Neuronal stem cell (in vitro differentiated cells): Measurements from ENCODE around the gene CADPS.

Source experiments
- DNase-seq: peaks from one replicate; pipeline ENCODE4 v3.0.0-alpha.2; 2013; ENCODE audit warnings: low spot score
- H2AFZ ChIP-seq: one replicate; pipeline ENCODE4 v1.6.1; 2013; ENCODE audit warnings: mild to moderate bottlenecking, low read length, inconsistent platforms
- H2AK5ac ChIP-seq: 2 replicates; pipeline ENCODE4 v1.6.1; 2013; ENCODE audit warnings: low read depth, mild to moderate bottlenecking, inconsistent platforms, low read length, moderate library complexity, mixed read lengths
- H2BK120ac ChIP-seq: 2 replicates; pipeline ENCODE4 v1.6.1; 2013; ENCODE audit warnings: low read depth, mild to moderate bottlenecking, inconsistent platforms, low read length, moderate library complexity, mixed read lengths
- H2BK12ac ChIP-seq: one replicate; pipeline ENCODE4 v1.6.1; 2013; ENCODE audit warnings: low read length, inconsistent platforms
- H2BK15ac ChIP-seq: 2 replicates; pipeline ENCODE4 v1.6.1; 2013; ENCODE audit warnings: mild to moderate bottlenecking, low read length, inconsistent platforms, mixed read lengths
- H2BK5ac ChIP-seq: one replicate; pipeline ENCODE4 v1.6.1; 2013; ENCODE audit warnings: inconsistent platforms, mild to moderate bottlenecking, low read length, moderate library complexity
- H3K14ac ChIP-seq: one replicate; pipeline ENCODE4 v1.6.1; 2013; ENCODE audit warnings: low read length, inconsistent platforms
- H3K18ac ChIP-seq: 2 replicates; pipeline ENCODE4 v1.6.1; 2013; ENCODE audit warnings: low read length, inconsistent platforms
- H3K23ac ChIP-seq: 2 replicates; pipeline ENCODE4 v1.6.1; 2013; ENCODE audit warnings: low read depth, mild to moderate bottlenecking, mixed read lengths, low read length, inconsistent platforms; ENCODE audit not compliant: poor library complexity
- H3K27ac ChIP-seq: replicated peaks from 3 replicates; pipeline ENCODE4 v1.5.1; 2013; ENCODE audit warnings: low read length, inconsistent platforms
- H3K27me3 ChIP-seq, 3 experiments: 2 replicates each; pipeline ENCODE4 v1.6.1; 2013; ENCODE audit warnings: low read length in 3 of 3, mild to moderate bottlenecking in 2 of 3, inconsistent platforms in 1 of 3, low read depth in 1 of 3, mixed read lengths in 1 of 3, moderate library complexity in 1 of 3; ENCODE audit not compliant: control insufficient read depth in 3 of 3, insufficient read depth in 3 of 3
- H3K36me3 ChIP-seq, 2 donors: replicated peaks in 1 of 2; 2 replicates each; pipeline ENCODE4 v1.6.1; 2013; ENCODE audit warnings: low read length in 2 of 2; ENCODE audit not compliant: control insufficient read depth in 2 of 2, insufficient read depth in 2 of 2
- H3K4ac ChIP-seq: 2 replicates; pipeline ENCODE4 v1.6.1; 2013; ENCODE audit warnings: inconsistent platforms, mild to moderate bottlenecking, low read length, moderate library complexity
- H3K4me1 ChIP-seq, 2 donors: 1 replicate in 1 of 2; 2 replicates in 1 of 2; pipeline ENCODE4 v1.6.1; 2013; ENCODE audit warnings: low read length in 2 of 2, low read depth in 1 of 2; ENCODE audit not compliant: control insufficient read depth in 2 of 2, insufficient read depth in 1 of 2
- H3K4me2 ChIP-seq: one replicate; pipeline ENCODE4 v1.6.1; 2013; ENCODE audit warnings: mild to moderate bottlenecking, low read length, inconsistent platforms; ENCODE audit not compliant: insufficient read depth, poor library complexity, severe bottlenecking
- H3K4me3 ChIP-seq, 2 donors: 2 replicates each; pipeline ENCODE4 v1.5.1; 2013; ENCODE audit warnings: low read length in 2 of 2, mild to moderate bottlenecking in 2 of 2, inconsistent platforms in 1 of 2, moderate library complexity in 1 of 2
- H3K79me1 ChIP-seq: one replicate; pipeline ENCODE4 v1.6.1; 2013; ENCODE audit warnings: low read depth, mild to moderate bottlenecking, inconsistent platforms, low read length, moderate library complexity
- H3K9ac ChIP-seq: one replicate; pipeline ENCODE4 v1.6.1; 2013; ENCODE audit warnings: mild to moderate bottlenecking, low read depth, low read length, inconsistent platforms; ENCODE audit not compliant: poor library complexity
- H3K9me3 ChIP-seq, 2 donors: replicated peaks in 1 of 2; 2 replicates each; pipeline versions ENCODE3 to v1.6.1; 2013; ENCODE audit warnings: low read length in 2 of 2, mild to moderate bottlenecking in 2 of 2, inconsistent platforms in 1 of 2, low read depth in 1 of 2, mixed read lengths in 1 of 2, moderate library complexity in 1 of 2; ENCODE audit not compliant: control insufficient read depth in 2 of 2, insufficient read depth in 1 of 2
- H4K8ac ChIP-seq: one replicate; pipeline ENCODE4 v1.6.1; 2013; ENCODE audit warnings: low read depth, mild to moderate bottlenecking, inconsistent platforms, low read length, moderate library complexity
- H4K91ac ChIP-seq: one replicate; pipeline ENCODE4 v1.6.1; 2013; ENCODE audit warnings: low read length, low read depth, mild to moderate bottlenecking, inconsistent platforms; ENCODE audit not compliant: poor library complexity
- WGBS, 2 donors: extraction: QIAGEN DNeasy Blood & Tissue Kit; methylation state at CpG; one replicate each; pipeline ENCODE4 v1.1.7; 2013; ENCODE audit warnings: missing lambda C conversion rate in 2 of 2, mixed read lengths in 1 of 2; ENCODE audit not compliant: insufficient read length in 2 of 2, insufficient replicate concordance in 1 of 2; ENCODE audit errors: extremely low coverage in 2 of 2; 5-methylcytosine and 5-hydroxymethylcytosine counted together

The CADPS gene

GRCh38 chr3:62534326-62534725, 340.9 kb downstream of the CADPS start:
- Histone ChIP-seq H3K4me3 (no peak overlapping the region), H3K14ac (no peak overlapping the region), H4K91ac (no peak overlapping the region), H3K18ac (no peak overlapping the region), H3K23ac (no peak overlapping the region), H3K27ac (no peak overlapping the region), H3K79me1 (no peaks in the 10 kb centered on the region), H2AFZ (no peak overlapping the region), H3K4me1 (peaks cover 0 to 8% of the 10 kb centered on the region in 2 donors), H3K9me3 (no peaks in the 10 kb centered on the region), H2BK12ac (no peak overlapping the region), H3K4me2 (no peak overlapping the region), H4K8ac (no peak overlapping the region), H2BK15ac (no peak overlapping the region), H3K27me3 (peaks cover 0 to 44% (median 0%) of the 10 kb centered on the region in 3 experiments), H3K4ac (no peak overlapping the region), H3K36me3 (no peaks in the 10 kb centered on the region), H2AK5ac (no peak overlapping the region), H2BK120ac (no peak overlapping the region), H2BK5ac (no peak overlapping the region), H3K9ac (no peak overlapping the region)
- DNase-seq = no peak
- no CpG with 5 or more reads among the region's 7 CpGs for WGBS, 2 donors

- H2AK5ac ChIP-seq = no peak overlapping the region
These were observed 342.4 kb downstream of the CADPS start for GRCh38 chr3:62532796-62533195.

GRCh38 chr3:62531981-62532380, 343.2 kb downstream of the CADPS start:
- no peak overlapping the region for H3K18ac ChIP-seq
- H2BK15ac ChIP-seq = no peak overlapping the region
- H3K9me3 ChIP-seq = no peaks in the 10 kb centered on the region
- H3K23ac ChIP-seq = no peak overlapping the region
- no peak overlapping the region for H4K91ac ChIP-seq
- H3K27me3 ChIP-seq = peaks cover 0 to 23% (median 0%) of the 10 kb centered on the region in 3 experiments
- no peak overlapping the region for H3K4ac ChIP-seq
- H2AFZ ChIP-seq = no peak overlapping the region
- no peaks in the 10 kb centered on the region for H3K79me1 ChIP-seq
- no peak overlapping the region for H3K4me2 ChIP-seq
- no peak overlapping the region for H3K9ac ChIP-seq
- no peak for DNase-seq
- H2BK12ac ChIP-seq = no peak overlapping the region
- H3K14ac ChIP-seq = no peak overlapping the region
- no peak overlapping the region for H2AK5ac ChIP-seq
- H3K4me3 ChIP-seq = no peak overlapping the region
- H4K8ac ChIP-seq = no peak overlapping the region
- no peaks in the 10 kb centered on the region for H3K4me1 ChIP-seq
- no peak overlapping the region for H2BK120ac ChIP-seq
- no peak overlapping the region for H3K27ac ChIP-seq
- H2BK5ac ChIP-seq = no peak overlapping the region
- H3K36me3 ChIP-seq = no peaks in the 10 kb centered on the region

More at GRCh38 chr3:62532796-62533195, 342.4 kb downstream of the CADPS start:
- no peak overlapping the region for H2BK15ac ChIP-seq
- no peaks in the 10 kb centered on the region for H3K4me1 ChIP-seq
- H3K79me1 ChIP-seq = no peaks in the 10 kb centered on the region
- no CpG with 5 or more reads among the region's 9 CpGs for WGBS, 2 donors
- no peaks in the 10 kb centered on the region for H3K9me3 ChIP-seq
- H2BK120ac ChIP-seq = no peak overlapping the region
- no peak overlapping the region for H3K4me2 ChIP-seq
- H3K27ac ChIP-seq = no peak overlapping the region
- H2AFZ ChIP-seq = no peak overlapping the region
- H3K27me3 ChIP-seq = peaks cover 0 to 31% (median 0%) of the 10 kb centered on the region in 3 experiments
- no peak overlapping the region for H3K14ac ChIP-seq
- H3K36me3 ChIP-seq = no peaks in the 10 kb centered on the region
- no peak overlapping the region for H3K9ac ChIP-seq
- peak overlapping the region; percentile 85 for H2BK12ac ChIP-seq
- no peak overlapping the region for H2BK5ac ChIP-seq
- H3K23ac ChIP-seq = no peak overlapping the region
- no peak overlapping the region for H3K4me3 ChIP-seq
- no peak for DNase-seq
- no peak overlapping the region for H3K4ac ChIP-seq
- no peak overlapping the region for H4K91ac ChIP-seq
- H3K18ac ChIP-seq = no peak overlapping the region
- no peak overlapping the region for H4K8ac ChIP-seq

GRCh38 chr3:62531493-62531892, 343.7 kb downstream of the CADPS start:
- Histone ChIP-seq H3K79me1 (no peaks in the 10 kb centered on the region), H3K9me3 (no peaks in the 10 kb centered on the region), H3K4me1 (no peaks in the 10 kb centered on the region), H2BK15ac (no peak overlapping the region), H2BK120ac (no peak overlapping the region), H3K18ac (no peak overlapping the region), H4K8ac (no peak overlapping the region), H3K27ac (no peak overlapping the region), H4K91ac (no peak overlapping the region), H2BK5ac (no peak overlapping the region), H2AK5ac (no peak overlapping the region), H3K23ac (no peak overlapping the region), H3K14ac (no peak overlapping the region), H3K27me3 (peaks cover 0 to 18% (median 0%) of the 10 kb centered on the region in 3 experiments), H2BK12ac (no peak overlapping the region), H3K9ac (no peak overlapping the region), H3K4me3 (no peak overlapping the region), H3K36me3 (no peaks in the 10 kb centered on the region), H3K4ac (no peak overlapping the region), H3K4me2 (no peak overlapping the region), H2AFZ (no peak overlapping the region)
- no CpG with 5 or more reads among the region's 2 CpGs for WGBS, 2 donors
- DNase-seq = no peak
